Measurements from ENCODE around the gene GTF2F1.
A peak's percentile ranks its signal among the peaks of the same experiment; 100 is the strongest.
"Not testable (repeated sequence)": the region's sequence is repeated elsewhere in the genome, so short reads cannot be mapped to it uniquely, and the experiment has no call there.

GTF2F1 gene, protein sequence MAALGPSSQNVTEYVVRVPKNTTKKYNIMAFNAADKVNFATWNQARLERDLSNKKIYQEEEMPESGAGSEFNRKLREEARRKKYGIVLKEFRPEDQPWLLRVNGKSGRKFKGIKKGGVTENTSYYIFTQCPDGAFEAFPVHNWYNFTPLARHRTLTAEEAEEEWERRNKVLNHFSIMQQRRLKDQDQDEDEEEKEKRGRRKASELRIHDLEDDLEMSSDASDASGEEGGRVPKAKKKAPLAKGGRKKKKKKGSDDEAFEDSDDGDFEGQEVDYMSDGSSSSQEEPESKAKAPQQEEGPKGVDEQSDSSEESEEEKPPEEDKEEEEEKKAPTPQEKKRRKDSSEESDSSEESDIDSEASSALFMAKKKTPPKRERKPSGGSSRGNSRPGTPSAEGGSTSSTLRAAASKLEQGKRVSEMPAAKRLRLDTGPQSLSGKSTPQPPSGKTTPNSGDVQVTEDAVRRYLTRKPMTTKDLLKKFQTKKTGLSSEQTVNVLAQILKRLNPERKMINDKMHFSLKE

DNA sequence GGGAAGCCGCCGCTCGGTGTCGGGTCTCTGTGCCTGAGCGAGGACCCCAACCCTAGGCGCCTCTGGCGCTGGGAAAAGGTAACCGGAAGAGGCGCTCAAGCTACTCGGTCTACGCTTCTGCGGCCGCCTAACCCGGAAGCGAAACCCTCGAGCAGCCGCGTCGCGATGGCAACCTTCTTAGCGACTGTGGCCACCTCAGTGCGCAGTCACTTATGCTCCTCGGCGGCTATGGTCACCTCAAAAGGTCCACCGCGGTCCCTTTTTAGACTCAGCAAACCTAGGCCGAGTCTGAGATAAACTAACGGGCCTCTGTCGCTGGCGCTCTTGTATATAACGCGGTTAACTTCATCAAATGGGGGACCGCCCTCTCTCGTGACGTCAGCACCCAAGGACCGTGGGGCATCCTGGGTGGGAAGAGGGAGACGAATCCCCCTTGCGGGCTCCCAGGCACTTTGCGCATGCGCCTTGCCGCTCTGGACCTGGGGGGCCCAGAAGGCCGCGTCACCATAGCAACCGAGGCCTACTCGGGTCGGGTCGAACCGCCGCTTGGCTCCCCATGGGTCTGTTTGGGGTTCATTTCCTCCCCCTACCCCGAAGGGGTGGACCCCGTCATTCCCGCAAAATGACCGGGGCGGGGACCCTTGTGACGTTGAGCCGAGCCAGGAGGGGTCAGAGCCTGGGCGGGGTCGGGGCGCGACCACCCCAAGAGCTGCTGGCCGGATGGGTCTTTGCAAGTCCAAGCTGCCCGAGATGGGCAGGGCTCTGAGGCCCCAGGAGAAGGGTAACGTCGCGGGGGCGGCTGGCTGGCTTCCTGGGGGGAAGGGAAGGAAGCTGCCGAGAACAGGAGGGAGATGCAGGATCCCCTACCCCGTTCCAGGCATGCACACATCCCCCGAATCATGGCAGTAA lies at the start of gene GTF2F1:
GTF2F1 (minus strand) TSS at position 91 of the 909 bp plus-strand sequence. CDS start 169 bp downstream, outside the sequence.
- peak; percentile 88 to 94 for DNase-seq (ENCODE audit: extremely low read depth in 1 of 2, low read depth in 1 of 2)

DNA sequence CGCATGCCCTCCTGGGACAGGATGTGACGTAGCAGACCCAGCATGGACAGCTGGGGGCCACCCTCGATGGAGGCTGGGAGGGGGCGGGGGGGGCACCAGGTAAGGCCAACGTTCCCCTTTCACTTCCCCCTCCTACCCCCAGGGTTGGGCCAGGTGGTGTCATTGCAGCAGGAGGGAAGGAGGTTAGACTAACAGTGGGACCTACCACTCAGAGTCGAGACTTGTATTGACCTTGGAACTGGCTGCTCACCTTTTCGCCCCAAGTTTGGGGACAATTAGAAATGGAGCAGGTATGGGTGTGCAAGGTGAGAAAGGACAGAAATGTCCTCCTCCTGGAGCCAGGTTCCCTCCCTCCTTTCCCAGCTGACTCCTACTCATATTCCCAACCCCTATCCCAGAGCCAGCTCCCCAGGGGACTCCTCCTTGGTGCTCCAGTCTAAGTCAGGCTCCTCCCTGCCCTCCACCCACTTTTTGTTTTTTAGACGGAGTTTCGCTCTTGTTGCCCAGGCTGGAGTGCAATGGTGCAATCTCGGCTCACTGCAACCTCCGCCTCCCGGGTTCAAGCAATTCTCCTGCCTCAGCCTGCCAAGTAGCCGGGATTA lies 49.2 kb upstream of the GTF2F1 start:
- DNase-seq (ENCODE audit: extremely low read depth in 1 of 2, low read depth in 1 of 2): no peak

DNA sequence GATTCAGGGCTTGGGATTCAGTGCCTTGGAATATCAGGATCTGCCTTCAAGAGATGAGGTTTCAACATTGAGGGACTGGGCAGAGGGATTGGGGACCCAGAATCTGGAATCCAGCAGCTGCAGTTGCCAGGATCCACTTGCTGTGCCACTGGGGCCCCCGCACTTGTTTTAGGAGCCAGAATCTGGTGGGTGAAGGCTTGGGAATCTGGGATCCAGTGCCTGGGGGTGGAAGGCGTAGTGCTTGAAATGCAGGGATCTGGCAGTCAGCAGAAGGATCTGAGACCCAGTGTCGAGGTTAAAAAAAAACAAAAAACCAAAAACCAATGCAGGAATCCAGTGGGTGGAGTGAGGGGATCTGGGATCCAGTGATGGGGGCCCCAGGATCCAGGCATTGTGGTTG lies 47.9 kb upstream of the GTF2F1 start:
- DNase-seq (ENCODE audit: extremely low read depth in 1 of 2, low read depth in 1 of 2): no peak

DNA sequence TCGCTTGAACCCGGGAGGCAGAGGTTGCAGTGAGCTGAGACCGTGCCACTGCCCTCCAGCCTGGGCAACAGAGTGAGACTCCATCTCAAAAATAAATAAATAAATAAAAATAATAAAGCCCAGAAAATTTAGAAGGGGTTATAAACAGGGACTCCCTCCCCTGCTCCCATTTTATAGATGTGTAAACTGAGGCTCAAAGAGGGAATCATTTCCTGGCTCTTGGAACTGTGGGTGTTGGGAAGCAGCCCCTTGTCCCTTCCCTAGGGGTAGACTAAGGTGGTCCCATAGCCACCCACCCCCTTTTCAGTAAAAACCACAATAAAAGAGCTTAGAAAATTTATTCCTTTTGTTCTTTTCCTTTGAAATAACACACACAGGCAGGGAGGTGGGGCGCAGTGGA lies 46.8 kb upstream of the GTF2F1 start:
- DNase-seq (ENCODE audit: extremely low read depth in 1 of 2, low read depth in 1 of 2): no peak

DNA sequence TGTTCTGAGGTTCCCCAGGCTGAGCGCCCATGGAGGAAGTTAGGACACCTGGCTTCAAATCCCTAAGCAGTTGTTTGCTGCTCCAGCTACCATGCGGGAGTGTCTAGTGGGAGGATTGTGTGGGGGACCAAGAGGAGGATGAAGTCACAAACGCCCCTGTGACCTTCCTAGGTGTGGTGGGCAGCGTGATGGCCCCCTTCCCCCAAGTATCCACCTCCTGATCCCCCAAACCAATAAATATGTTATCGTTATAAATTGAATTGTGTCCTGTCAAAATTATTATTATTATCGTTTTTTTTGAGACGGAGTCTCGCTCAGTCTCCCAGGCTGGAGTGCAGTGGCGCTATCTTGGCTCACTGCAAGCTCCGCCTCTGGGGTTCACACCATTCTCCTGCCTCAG lies 40.7 kb upstream of the GTF2F1 start, which contains the start of gene SLC25A41:
SLC25A41 (minus strand) TSS at position 101 of the 400 bp plus-strand sequence; CDS start at position 31, 70 bp downstream.
- no peak for DNase-seq (ENCODE audit: extremely low read depth in 1 of 2, low read depth in 1 of 2)

DNA sequence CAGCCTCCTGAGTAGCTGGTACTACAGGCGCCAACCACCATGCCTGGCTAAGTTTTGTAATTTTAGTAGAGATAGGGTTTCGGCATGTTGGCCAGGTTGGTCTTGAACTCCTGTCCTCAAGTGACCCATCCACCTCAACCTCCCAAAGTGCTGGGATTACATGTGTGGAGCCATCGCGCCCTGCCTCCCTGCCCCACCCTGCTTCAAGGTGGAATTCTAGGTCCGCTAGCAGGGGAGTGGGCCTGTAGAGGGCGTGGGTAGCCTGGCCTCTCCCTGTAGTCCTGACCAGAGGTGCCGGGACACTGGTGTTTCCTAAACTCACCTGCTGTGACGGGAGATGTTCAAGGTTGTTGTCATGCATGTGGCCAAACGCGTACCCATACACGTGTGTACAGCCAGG lies 40.2 kb upstream of the GTF2F1 start:
- no peak for DNase-seq (ENCODE audit: extremely low read depth in 1 of 2, low read depth in 1 of 2)

DNA sequence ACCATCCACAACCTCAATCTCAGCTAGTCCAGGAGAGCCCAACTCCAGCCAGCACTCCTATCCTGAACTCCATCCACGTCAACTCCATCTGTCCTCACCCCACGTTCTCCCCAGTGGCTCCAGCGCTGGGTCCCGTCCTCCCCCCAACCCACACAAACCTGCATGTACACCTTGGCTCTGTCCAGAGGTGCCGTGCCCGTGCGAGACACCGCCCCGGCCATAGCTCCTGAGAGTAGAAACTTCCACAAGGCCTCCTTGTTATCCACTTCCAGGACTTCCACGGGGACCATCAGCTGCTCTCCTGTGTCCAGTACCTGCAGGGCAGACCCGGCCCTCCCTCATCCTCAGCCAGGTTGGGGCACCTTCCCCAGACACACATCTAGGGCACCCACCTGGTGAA lies 38.9 kb upstream of the GTF2F1 start:
- DNase-seq (ENCODE audit: extremely low read depth in 1 of 2, low read depth in 1 of 2): no peak

DNA sequence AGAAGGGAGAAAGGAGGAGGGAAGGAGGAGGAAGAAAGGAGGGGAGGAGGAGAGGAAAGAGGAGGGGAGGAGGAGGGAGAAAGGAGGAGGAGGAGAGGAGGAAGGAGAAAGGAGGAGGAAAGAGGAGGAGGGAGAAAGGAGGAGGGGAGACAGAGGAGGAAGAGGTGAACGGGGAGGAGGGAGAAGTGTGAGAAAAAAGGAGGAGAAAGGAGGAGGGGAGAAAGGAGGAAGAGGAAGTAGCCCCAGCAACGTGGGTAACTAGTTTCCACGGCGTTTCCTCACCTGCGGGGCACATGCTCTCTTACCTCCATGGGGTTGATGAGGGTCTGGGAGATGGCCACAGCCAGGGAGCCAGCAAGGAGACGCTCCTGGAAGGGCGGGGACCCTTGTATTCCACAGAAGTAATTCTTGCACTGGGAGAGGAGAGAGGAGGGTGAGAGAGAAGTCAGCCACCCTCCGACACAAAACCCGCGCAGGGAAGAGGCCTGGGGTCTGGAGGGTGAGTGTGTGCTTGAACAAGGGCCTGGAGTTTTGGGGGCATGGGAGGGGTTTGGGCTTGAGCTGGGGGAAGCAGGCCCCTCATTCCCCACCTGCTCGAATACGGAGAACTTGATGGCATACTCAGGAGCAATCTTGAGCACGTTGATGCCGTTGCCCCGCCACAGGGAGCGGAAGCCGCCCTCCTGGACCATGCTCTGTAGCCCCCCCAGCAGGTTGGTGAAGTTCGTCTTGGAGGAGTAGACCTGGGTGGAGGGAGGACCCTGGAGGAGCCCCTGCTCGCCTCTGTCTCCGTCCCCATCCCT lies 36.7 kb upstream of the GTF2F1 start:
- DNase-seq (ENCODE audit: extremely low read depth in 1 of 2, low read depth in 1 of 2): no peak

DNA sequence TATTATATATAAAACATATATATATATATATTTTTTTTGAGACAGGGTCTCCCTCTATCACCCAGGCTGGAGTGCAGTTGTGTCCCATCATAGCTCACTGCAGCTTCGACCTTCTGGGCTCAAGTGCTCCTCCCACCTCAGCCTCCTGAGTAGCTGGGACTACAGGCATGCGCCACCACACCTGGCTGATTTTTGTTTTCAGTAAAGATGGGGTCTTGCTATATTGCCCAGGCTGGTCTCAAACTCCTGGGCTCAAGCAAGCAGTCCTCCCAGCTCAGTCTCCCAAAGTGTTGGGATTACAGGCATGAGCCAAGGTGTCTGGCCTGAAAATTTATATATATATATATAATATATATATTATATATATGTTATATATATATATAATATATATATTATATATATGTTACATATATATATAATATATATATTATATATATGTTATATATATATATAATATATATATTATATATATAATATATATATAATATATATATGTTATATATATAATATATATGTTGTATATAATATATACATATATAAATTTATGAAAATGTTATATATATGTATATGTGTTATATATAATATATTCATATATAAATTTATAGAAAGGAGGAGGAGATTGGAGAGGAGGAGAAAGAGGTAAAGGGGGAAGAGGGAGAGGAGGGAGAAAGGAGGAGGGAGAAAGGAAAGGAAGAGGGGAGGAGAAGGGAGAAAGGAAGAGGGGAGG lies 35.9 kb upstream of the GTF2F1 start:
- DNase-seq (ENCODE audit: extremely low read depth in 1 of 2, low read depth in 1 of 2): not testable (repeated sequence)

DNA sequence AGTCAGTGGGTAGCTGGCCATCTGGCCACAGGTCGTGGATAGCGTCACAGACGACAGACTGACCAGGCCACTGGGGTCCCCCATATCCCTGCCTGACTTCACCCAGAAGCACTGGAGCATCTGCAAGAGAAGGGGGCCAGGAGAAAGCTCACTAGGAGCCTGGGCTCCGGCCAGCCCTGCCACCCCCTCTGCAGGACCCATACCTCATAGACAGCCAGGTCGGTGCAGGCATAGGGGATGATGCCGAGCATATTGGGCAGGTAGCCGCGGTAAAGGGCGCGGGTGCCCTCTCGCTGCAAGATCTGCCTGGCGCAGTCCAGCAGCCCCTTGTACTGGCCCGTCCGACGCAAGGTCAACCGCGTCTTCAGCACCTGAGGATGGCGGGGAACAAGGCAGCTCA lies 34.2 kb upstream of the GTF2F1 start:
- DNase-seq (ENCODE audit: extremely low read depth in 1 of 2, low read depth in 1 of 2): no peak

DNA sequence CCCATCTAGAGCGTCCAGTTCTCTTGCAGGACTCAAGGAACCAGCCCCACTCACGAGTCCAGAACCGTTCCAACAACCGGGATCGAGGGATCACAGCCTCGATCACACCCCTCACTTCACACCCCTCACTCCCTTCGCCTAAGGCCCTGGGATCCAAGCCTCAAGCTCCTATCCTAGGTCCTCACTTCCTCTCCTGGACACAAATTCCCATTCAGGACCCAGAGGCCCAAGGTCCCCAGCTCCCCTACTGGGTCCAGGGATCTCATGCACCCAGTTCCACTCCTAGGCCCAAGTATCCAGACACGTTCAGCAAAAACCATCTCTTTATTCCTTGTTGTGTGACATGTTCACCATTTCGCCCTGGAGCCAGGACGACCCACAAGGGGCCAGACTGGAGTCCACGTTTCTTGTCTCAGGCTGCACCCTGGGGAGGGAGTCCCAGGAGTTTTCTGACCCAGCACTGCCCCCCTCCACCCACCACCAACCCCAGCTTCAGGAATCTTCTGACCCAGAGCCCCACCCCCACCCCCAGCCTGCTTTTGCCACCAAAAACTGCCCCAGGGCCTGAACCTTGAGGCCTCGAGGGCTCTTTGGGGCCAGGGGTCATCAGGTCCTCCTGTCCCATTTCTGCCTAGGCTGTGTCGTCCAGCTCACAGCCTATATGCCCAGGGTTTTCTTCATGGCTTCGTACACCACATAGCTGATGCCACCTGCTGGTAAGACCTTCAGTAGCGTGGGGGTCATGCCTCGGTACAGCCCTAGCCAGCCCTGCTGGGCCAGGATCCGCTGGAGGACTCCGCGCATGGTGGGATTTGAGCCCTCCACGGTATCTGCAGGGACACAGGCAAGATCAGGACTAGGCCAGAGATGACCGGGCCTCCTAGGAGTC lies 33.0 kb upstream of the GTF2F1 start:
- no peak for DNase-seq (ENCODE audit: extremely low read depth in 1 of 2, low read depth in 1 of 2)

DNA sequence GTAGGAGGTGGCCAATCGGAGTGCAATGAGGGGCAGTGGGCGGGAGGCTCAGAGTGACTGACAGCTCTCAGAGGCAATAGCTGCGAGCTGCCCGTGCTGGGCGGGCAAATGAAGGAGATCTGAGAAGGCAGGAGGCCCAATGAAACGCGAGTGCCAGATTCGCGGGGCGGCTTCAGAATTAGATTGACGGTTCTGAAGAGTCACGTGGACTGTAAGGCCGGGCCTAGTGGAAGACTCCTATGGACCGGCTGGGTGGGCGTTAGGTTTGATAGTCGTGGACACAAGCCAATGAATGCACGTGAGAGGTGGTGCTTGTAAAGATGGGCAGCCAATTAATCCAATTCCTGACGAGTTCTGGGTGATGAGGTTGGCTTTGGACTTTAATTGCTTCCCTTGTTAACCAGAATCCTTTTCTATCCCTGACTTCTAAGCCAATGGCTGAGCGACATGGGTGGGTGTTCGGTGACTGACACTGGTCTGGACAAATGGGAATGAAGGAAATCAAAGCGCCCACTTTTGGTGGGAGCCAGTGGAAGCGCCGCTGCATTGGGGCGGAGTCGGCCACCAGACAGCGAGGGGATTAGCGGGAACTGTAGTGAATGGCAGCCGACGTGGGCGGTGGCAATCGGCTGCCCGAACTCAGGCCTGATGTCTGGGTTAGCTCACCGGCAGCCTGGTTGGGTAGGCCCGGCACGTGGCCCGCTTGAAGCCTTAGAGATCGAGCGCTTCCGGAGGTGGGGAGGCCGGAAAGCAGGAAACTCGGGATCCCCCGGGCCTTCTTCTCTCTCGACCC lies 32.2 kb upstream of the GTF2F1 start:
- peak; percentile 98 to 100 for DNase-seq (ENCODE audit: extremely low read depth in 1 of 2, low read depth in 1 of 2)

DNA sequence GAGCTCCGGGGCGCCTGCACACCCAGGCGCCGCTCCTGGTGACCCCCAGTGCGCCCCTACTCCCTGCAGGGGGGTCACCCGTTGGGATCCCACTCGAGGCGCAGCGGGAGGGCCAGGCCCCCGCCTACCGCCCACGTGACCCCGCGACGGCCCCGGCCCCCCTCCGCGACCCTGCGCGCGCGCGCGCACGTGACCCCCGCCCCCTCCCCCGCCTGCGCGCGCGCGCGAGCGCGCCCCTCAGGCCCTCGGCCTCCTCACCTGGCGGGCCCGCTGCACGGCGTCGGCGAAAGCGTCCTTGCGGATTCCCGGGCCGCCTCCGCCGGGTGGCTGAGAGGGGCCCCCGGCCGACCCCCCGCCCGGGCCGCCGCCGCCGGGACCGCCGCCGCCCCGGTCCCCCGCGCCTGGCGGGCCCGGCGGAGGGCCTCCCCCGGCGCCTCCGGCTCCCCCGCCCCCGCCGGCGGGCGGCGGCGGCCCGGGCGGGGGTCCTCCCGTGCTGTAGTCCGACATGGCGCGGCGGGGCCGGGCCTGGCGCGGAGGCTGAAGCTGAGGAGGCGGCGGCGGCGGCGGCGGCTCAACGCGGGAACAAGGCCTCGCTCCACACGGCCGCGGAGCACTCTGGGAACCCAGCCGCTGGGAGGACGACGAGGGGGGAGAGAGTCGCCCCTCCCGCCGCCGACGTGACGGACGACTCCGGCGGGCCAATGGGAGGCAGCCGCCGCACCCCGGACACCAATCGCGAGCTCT lies 31.4 kb upstream of the GTF2F1 start, which contains the start of gene KHSRP:
KHSRP (minus strand) TSS at position 617 of the 744 bp plus-strand sequence; CDS start at position 507, 110 bp downstream.
- DNase-seq (ENCODE audit: extremely low read depth in 1 of 2, low read depth in 1 of 2): no peak

DNA sequence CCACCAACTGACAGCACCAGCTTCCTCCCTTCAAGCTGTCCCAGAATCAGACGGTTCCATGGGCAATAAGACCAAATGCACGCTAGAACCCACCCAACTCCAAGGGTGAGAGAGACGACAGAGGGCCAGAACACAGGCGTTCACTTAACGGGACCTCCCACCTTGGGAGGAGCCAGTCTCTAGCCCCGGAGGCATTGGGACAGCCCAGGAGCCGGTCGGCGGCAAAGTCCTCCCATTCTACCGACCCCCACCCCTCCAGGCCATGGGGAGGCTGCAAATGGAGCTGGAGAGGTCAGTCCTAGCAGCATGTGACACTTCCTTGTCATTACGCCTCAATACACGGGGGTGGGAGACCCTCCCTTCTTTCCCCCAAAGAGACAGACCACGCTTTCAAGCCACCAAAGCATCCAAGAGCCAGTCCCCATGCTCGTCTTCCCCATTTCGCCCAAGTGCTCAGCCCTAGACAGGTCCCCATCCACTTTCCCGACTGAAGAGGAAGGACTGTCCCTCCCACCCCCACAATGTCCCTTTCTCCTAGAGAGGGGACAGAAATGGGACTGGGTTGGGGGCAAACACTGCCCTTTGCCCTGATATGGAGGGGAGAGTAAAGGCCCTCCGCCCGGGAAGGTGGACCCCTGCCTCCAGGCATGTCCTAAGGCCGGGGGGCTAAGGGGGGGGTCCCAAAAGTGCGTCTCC lies 30.7 kb upstream of the GTF2F1 start:
- no peak for DNase-seq (ENCODE audit: extremely low read depth in 1 of 2, low read depth in 1 of 2)

DNA sequence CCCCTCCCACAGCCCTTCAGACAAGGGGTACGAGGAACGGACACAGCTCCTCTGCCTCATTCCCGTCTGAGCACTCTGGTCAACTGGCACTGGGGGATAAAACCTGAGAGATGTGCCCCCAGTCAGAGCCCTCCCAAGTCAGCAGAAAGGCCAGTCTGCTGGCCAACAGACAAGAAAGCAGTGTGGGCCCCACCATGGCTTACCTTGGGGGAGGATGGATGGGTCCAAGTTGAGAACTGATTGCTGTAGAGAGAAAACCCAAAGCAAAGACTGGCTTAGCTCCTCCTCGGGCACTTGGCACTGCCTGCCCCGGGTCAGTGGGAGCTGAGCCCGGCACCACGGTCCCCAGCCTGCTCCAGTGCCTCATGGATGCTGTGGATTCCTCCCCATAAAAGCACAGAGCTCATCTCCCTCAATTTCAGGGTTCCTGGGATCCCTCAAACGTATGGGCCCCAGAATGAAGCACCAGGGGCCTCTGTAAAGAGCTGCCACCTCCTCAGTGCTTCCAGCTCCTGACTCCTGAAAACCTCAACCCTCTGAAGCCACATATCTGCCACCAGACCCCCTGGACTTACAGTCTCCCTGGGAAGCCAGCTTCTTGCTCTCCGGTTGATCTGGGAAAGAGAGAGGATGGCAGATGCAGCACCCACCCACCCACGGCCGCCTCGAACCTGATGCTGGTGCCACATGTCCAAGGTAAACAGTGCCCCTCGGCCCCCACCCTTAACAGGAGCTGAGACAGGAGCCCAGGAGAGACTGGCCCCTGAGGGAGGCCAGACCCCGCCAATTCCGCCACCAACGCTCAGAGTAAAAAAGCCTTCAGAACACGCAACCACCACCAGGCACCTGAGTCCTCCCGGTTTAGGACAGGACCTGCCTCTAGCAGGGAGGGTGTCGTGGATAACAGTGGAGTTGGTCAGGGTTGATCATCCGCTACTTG lies 28.4 kb upstream of the GTF2F1 start:
- no peak for DNase-seq (ENCODE audit: extremely low read depth in 1 of 2, low read depth in 1 of 2)
